ENCODE results near the gene EML3.
"Not testable (repeated sequence)": the region's sequence is repeated elsewhere in the genome, so short reads cannot be mapped to it uniquely, and the experiment has no call there.

The EML3 gene

DNA sequence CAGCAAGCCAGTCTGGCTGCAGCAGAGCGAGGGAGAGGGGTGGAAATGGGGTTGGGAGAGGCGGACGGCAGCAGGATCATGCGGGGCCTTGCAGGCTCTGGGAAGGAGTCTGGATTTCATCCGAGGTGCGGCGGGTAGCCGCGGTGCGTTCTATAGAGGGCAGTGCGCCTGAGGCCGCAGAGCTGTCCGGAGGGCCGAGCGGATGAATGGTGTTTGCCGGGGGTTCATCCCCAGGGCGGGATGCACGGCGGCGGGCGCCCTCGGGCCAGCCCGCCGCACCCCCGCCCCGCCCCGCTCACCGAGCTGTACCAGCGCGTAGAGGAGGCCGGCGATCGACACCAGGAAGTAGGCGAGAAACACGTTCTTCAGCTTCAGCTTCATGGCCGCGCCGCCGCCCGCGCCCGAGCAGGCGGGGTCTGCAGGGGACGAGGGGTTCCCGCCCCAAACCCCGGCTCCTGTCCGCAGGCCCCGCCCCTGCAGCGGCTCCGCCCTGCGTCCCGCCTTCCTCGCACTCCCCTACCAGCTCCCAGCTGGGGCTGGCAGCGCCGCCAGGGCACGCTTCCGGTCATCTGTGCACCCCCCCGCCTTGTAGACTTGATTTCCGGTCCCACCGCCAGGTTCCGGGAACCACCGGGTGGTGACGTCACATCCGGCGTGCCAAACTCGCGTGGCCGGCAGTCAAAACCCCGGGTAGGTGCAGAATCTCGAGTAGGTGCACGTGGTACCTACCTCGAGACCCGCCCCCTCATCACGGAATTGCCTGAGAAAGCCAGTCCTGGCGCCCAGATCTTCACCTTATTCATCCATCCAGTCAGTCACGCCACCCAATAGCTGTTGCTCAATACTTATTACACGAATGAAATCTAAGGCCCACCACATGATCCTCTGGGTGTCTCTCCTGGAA is 9.2 kb upstream of the EML3 start, which contains the start of gene B3GAT3:
B3GAT3 (minus strand) TSS at position 420 of the 904 bp plus-strand sequence; CDS start at position 381, 39 bp downstream.
- peak; percentile 98 for DNase-seq (ENCODE audit: low read depth)

GRCh38 chr11:62621027-62621566 is 8.5 kb upstream of the EML3 start:
- no peak for DNase-seq (ENCODE audit: low read depth)

DNA sequence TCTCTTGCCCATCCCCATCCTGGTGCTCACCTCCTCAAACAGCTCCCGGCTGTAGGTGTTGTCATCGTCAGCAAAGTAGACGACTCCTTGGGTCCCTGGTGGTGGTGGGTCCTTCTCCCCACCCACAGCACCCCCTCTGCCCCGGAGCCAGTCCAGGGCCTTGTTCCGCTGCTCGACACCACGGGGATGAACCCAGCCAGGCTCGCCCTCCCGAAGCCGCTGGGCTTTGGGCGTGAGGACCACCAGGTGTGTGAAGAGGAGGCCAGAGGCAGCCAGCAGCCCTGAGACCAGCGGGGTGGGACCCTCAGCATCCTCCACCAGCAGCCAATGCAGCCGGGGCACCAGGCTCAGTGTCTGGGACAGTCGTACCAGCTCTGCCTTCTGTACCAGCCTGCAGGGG is 4.4 kb upstream of the EML3 start:
- DNase-seq (ENCODE audit: low read depth), result not testable (repeated sequence)

GRCh38 chr11:62615521-62615920 is 2.9 kb upstream of the EML3 start:
- no peak for DNase-seq (ENCODE audit: low read depth)

GRCh38 chr11:62614275-62614674 is 1.7 kb upstream of the EML3 start:
- no peak for DNase-seq (ENCODE audit: low read depth)

DNA sequence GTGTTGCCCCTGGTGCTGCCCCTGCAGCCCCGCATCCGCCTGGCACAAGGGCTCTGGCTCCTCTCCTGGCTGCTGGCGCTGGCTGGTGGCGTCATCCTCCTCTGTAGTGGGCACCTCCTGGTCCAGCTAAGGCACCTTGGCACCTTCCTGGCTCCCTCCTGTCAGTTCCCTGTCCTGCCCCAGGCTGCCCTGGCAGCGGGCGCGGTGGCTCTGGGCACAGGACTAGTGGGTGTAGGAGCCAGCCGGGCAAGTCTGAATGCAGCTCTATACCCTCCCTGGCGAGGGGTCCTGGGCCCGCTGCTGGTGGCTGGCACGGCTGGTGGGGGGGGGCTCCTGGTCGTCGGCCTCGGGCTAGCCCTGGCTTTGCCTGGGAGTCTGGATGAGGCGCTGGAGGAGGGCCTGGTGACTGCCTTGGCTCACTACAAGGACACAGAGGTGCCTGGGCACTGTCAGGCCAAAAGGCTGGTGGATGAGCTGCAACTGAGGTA is 760 bp upstream of the EML3 start:
- DNase-seq (ENCODE audit: low read depth), result no peak

- DNase-seq (ENCODE audit: low read depth), result peak; percentile 52
These were observed 740 bp downstream of the EML3 start for GRCh38 chr11:62611705-62612365.

- DNase-seq (ENCODE audit: low read depth), result no peak
These were observed 1.5 kb downstream of the EML3 start for GRCh38 chr11:62610814-62611704.

DNA sequence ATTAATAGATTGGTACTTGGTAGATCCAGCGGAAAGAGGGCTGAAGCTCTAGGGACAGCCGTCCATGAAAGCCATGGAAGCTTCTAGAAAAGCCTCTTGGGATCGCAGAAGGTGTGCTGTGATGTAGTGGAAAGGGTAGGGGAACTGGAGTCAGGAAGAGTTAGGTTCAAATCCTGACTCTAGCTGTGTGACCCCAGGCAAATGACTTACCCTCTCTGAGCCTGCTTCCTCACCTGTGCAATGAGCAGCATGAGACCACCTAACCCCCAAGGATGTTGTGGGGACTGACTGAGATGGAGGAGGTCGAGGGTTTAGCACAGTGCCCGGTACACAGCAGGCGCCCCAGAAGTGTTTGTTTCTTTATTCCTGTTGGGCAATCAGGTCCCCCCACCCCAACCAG is 2.2 kb downstream of the EML3 start:
- DNase-seq (ENCODE audit: low read depth), result no peak

DNA sequence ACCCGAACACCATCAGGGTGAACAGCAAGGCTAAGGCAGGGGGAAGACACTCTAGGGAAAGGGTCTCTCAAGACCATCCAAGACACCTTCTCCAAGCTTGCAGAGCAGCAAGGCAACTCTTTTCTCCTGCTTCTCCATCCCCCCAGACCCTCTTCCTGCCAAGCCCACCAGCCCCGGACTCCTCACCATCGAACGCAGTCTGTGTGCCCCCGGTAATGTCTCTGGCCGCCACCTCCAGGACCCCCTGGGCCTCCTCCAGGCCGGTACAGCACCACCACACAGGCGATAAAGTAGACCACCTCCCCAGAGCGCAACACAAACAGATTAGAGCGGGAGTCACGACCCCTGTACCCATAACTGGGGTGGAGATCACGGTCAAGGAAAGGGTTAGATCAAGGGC is 3.8 kb downstream of the EML3 start:
- DNase-seq (ENCODE audit: low read depth), result no peak

GRCh38 chr11:62607714-62608113 is 4.9 kb downstream of the EML3 start:
- DNase-seq (ENCODE audit: low read depth), result no peak

GRCh38 chr11:62605902-62606301 is 6.7 kb downstream of the EML3 start:
- DNase-seq (ENCODE audit: low read depth), result no peak

DNA sequence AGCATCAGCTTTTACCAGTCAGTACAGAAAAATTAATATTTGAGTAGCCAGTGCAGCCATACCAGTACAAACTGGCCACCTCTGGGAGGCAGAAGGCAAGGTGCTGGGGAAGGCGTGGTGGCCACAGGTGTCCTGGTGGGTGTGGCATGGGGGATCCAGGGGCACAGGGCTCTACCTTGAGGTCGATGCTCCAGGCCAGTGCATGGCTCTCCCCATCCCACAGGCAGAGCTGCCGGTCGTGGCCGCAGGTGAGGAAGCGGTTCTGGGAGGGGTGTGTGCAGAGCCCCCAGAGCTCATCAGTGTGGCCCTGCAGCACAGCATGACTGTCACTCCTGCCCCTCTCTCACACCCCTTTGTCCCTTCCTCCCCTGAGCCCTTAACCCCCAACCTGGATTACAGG is 7.1 kb downstream of the EML3 start:
- no peak for DNase-seq (ENCODE audit: low read depth)

DNA sequence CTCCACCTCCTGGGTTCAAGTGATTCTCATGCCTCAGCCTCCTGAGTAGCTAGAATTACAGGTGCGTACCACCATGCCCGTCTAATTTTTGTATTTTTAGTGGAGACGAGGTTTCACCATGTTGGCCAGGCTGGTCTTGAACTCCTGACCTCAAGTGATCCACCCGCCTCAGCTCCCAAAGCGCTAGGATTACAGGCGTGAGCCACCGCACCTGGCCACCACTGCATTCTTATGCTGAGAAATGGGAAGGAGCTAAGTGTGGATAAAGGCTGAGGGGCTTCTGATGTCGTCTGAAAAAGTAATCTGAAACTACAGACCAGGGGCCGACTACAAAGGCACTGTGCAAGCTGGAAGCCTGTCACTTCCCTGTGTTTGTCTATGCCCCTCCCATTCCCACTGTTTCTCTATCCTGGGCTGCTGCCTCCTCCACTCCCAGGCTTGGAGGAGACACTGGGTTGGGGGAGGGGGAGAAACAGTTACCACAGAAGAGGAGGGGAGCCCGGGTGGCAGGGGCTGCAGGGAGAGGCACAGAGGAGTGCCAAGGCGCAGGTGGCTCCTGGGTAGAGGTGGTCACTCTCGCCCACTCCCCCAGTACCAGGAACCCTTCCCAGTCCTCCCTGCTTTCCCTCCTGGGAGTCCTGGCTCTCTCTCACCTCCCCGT is 8.0 kb downstream of the EML3 start:
- no peak for DNase-seq (ENCODE audit: low read depth)

- DNase-seq (ENCODE audit: low read depth), result no peak
These were observed 8.7 kb downstream of the EML3 start for GRCh38 chr11:62603776-62604299.

DNA sequence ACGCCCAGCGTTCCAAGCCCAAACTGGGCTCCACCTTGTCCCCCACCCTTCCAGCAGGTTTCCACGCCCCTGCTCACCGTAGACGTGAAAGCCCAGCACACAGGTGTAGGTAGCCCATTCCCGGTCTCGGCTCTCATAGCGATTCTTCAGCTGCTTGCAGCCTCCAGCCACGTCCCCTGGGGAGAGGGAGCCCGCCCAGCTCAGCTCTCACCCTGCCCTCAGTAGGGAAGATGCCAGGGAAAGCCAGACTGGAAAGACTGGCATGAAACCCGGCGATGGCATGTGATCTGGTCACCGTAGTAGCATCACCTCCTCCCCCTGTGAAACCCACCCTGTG is 9.5 kb downstream of the EML3 start:
- DNase-seq (ENCODE audit: low read depth), result no peak

GRCh38 chr11:62602141-62603071 is 10.2 kb downstream of the EML3 start:
- DNase-seq (ENCODE audit: low read depth), result peak; percentile 60

- peak; percentile 98 for DNase-seq (ENCODE audit: low read depth)
These were observed 11.0 kb downstream of the EML3 start, which contains the start of gene MTA2 for GRCh38 chr11:62601372-62602140. TSS of gene MTA2 (minus strand) at chr11:62601865. CDS start at chr11:62601450, 415 bp downstream.

- peak; percentile 31 for DNase-seq (ENCODE audit: low read depth)
These were observed 11.5 kb downstream of the EML3 start for GRCh38 chr11:62601122-62601371.

All from iris pigment epithelial cell (primary cell).